BLaER1 treated with 17β-estradiol and CSF1 and Interleukin-3, amounts not matched to agents 10 nM and 100 nM (cell line): ENCODE measurements around the gene GRID1.

Source experiments
- H3K27ac ChIP-seq, 11 experiments: shearing (Covaris generic); formaldehyde crosslinking; 2 replicates each; pipeline ENCODE4 v1.8.1; 2022
- H3K27me3 ChIP-seq, 11 experiments: shearing (Covaris generic); formaldehyde crosslinking; 2 replicates each; pipeline ENCODE4 v1.8.1; 2022
- H3K36me3 ChIP-seq, 11 experiments: shearing (Covaris generic); formaldehyde crosslinking; 2 replicates each; pipeline ENCODE4 v1.8.1; 2022
- H3K4me1 ChIP-seq, 10 experiments: shearing (Covaris generic); formaldehyde crosslinking; 2 replicates each; pipeline ENCODE4 v1.8.1; 2022
- H3K4me2 ChIP-seq, 11 experiments: shearing (Covaris generic); formaldehyde crosslinking; 2 replicates each; pipeline ENCODE4 v1.8.1; 2022
- H3K4me3 ChIP-seq, 10 experiments: shearing (Covaris generic); formaldehyde crosslinking; 2 replicates each; pipeline ENCODE4 v1.8.1; 2022
- H3K9ac ChIP-seq, 11 experiments: shearing (Covaris generic); formaldehyde crosslinking; 2 replicates each; pipeline ENCODE4 v1.8.1; 2022
- H3K9me3 ChIP-seq, 11 experiments: shearing (Covaris generic); formaldehyde crosslinking; replicated peaks in 1 of 11; 2 replicates each; pipeline ENCODE4 v1.8.1; 2022
- H4K20me1 ChIP-seq, 11 experiments: shearing (Covaris generic); formaldehyde crosslinking; 2 replicates each; pipeline ENCODE4 v1.8.1; 2022
- Cebpa-rat ChIP-seq, 11 experiments: shearing (Covaris generic); IDR thresholded peaks; 2 replicates each; pipeline ENCODE4 v1.8.1; 2022

GRID1 gene

DNA sequence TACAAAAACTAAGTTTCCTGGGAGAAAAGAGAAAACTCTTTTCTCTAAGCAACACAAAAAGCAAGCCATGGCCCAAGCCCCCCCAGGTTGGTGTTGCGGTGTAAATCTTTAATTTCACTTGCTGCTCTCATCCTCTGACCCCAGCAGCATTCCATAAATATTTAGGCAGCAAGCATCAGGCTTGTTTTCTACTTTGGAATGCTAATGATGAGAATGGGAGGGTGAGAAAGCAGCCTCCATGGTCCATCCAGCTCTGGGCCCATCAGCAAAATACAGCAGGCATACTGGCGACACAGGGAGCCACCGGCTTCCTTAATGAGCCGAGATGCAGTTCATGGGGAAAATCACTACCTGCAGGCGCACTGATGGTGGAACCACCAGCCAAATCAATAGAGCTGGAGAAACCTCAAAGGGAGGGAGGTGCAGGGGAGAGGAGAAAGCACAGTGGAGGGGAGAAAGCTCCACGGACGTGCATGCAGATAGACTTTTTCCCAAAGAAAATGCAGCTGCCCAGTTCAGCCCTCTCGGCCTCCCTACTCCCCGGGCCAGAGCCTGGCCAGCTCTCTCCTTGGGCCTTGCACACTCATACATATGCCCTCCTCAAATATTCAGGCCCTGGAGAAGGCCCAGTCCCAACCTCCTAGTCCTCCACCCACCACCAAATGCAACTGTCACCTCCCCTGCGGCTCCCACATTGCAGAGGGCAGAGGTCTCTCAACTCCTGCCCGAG, 131.9 kb downstream of the GRID1 start:
- no peak overlapping the region for H3K27ac ChIP-seq
- H3K36me3 ChIP-seq = no peaks in the 10 kb centered on the region; a peak in 1 of 22 replicates
- peaks cover 0 to 17% (median 5%) of the 10 kb centered on the region in 10 experiments; a peak in 10 of 20 replicates for H3K4me1 ChIP-seq
- no peaks in the 10 kb centered on the region for H3K27me3 ChIP-seq
- H3K9me3 ChIP-seq = peaks cover 20 to 35% (median 29%) of the 10 kb centered on the region in 11 experiments
- no peak for TF ChIP-seq Cebpa-rat (IDR thresholded peaks at IDR 0.05)
- H3K4me2 ChIP-seq = peak overlapping the region in 4 of 11 experiments; percentile 28 to 49 (median 34); a peak in 4 of 22 replicates
- no peak overlapping the region for H3K9ac ChIP-seq
- no peak overlapping the region for H3K4me3 ChIP-seq
- no peaks in the 10 kb centered on the region for H4K20me1 ChIP-seq

- Histone ChIP-seq H4K20me1 (no peaks in the 10 kb centered on the region), H3K4me2 (peak overlapping the region in 5 of 11 experiments; percentile 28 to 49 (median 39); a peak in 6 of 22 replicates), H3K4me1 (peaks cover 0 to 17% (median 5%) of the 10 kb centered on the region in 10 experiments; a peak in 10 of 20 replicates), H3K9me3 (peaks cover 16 to 29% (median 24%) of the 10 kb centered on the region in 11 experiments), H3K27me3 (no peaks in the 10 kb centered on the region), H3K36me3 (no peaks in the 10 kb centered on the region; a peak in 1 of 22 replicates), H3K4me3 (no peak overlapping the region), H3K9ac (no peak overlapping the region), H3K27ac (no peak overlapping the region)
- no peak for TF ChIP-seq Cebpa-rat (IDR thresholded peaks at IDR 0.05)
Measured at GRCh38 chr10:86234107-86234506, 132.5 kb downstream of the GRID1 start.

- no peaks in the 10 kb centered on the region; a peak in 1 of 22 replicates for H3K36me3 ChIP-seq
- no peak overlapping the region for H3K9ac ChIP-seq
- no peaks in the 10 kb centered on the region for H4K20me1 ChIP-seq
- no peaks in the 10 kb centered on the region for H3K27me3 ChIP-seq
- no peak overlapping the region for H3K4me3 ChIP-seq
- peaks cover 0 to 17% (median 5%) of the 10 kb centered on the region in 10 experiments; a peak in 10 of 20 replicates for H3K4me1 ChIP-seq
- H3K27ac ChIP-seq = 0 out of 22 replicates have a peak overlapping the region, but pooled peaks of 2 of the 11 experiments have one; percentile 13 to 22
- H3K4me2 ChIP-seq = peak overlapping the region in 5 of 11 experiments; percentile 20 to 58 (median 31); a peak in 5 of 22 replicates
- peaks cover 6 to 19% (median 16%) of the 10 kb centered on the region in 11 experiments for H3K9me3 ChIP-seq
- no peak for TF ChIP-seq Cebpa-rat (IDR thresholded peaks at IDR 0.05)
Measured at GRCh38 chr10:86233131-86233530, 133.5 kb downstream of the GRID1 start.

- no peaks in the 10 kb centered on the region for H4K20me1 ChIP-seq
- no peak for TF ChIP-seq Cebpa-rat (IDR thresholded peaks at IDR 0.05)
- H3K9me3 ChIP-seq = peaks cover 1 to 15% (median 11%) of the 10 kb centered on the region in 11 experiments
- H3K27me3 ChIP-seq = no peaks in the 10 kb centered on the region
- no peaks in the 10 kb centered on the region for H3K36me3 ChIP-seq
- H3K27ac ChIP-seq = no peak overlapping the region
- no peak overlapping the region for H3K4me2 ChIP-seq
- peaks cover 0 to 17% (median 5%) of the 10 kb centered on the region in 10 experiments; a peak in 10 of 20 replicates for H3K4me1 ChIP-seq
- H3K9ac ChIP-seq = no peak overlapping the region
- H3K4me3 ChIP-seq = no peak overlapping the region
Measured at GRCh38 chr10:86232644-86233043, 134.0 kb downstream of the GRID1 start.

DNA sequence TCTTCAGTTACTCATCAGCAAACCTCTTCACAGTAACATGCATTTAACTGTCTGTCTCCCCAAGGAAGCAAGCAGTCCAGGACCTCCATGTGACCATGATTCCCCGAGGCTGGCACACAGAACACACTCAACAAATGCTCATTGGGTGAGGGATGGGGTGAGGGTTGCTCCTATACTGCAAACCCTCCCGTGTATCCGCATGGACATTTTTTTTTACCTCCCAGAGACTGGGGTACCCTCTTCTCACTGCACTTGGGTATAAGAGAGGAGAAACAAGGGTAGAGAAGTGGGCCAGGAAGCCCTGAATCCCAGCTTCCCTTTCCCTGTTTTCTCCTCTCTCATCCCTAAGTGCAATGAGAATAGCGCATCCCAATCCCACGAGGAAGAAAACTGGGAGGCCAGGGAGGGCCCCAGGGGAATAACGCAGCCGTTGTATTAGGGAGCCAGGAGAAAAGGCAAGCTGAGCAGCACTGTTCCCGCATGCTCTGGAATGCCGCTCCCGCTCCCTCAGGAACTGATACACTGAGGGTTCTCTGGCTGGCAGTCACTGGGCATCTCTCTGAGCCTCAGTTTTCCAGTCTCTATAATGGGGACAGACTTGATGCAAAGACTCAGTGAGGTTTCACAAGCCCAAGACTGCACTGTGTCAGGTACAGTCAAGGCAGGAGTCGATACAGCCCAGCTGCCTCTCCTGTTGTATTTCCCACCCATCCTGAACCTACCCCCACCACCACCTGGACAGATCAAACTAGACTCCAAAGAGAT, 134.6 kb downstream of the GRID1 start:
- Histone ChIP-seq H3K27ac (no peak overlapping the region), H3K36me3 (no peaks in the 10 kb centered on the region), H3K27me3 (no peaks in the 10 kb centered on the region), H3K4me2 (no peak overlapping the region), H3K4me1 (peaks cover 0 to 19% (median 7%) of the 10 kb centered on the region in 10 experiments; a peak in 13 of 20 replicates), H3K4me3 (no peak overlapping the region), H3K9me3 (peaks cover 0 to 8% (median 4%) of the 10 kb centered on the region in 11 experiments; a peak in 11 of 22 replicates), H4K20me1 (no peaks in the 10 kb centered on the region), H3K9ac (no peak overlapping the region)
- TF ChIP-seq Cebpa-rat (IDR thresholded peaks at IDR 0.05) = no peak

DNA sequence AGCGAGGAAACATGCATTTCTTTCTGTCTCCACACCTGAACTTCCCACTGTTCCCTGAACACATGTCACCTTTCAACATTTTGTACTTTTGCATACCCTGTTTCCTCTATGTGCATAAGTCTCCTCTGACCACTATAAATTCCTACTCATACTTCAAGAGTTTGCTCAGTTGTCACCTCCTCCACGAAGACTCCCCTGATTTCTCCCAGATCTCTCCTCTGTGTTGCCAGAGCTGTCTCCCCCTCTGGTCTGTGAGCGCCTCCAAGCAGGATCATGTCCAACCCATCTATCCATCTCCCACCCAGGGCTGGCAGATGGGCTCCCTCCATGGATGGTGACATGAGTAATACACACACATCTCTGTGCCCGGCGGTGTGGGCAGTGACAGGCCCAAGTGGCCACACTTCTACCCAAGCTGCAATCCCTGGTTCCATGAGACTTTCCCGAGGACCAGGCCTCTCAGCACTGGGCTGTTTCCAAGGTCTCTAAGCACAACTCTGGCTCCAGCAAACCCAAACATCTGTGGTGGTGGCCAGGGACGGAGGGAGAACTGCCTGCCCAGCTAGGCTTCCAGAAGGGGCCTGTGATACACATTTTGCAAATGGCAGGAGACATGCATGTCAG, 135.9 kb downstream of the GRID1 start:
- H3K9ac ChIP-seq = no peak overlapping the region
- H3K27ac ChIP-seq = no peak overlapping the region
- no peaks in the 10 kb centered on the region for H4K20me1 ChIP-seq
- H3K27me3 ChIP-seq = no peaks in the 10 kb centered on the region
- TF ChIP-seq Cebpa-rat (IDR thresholded peaks at IDR 0.05) = no peak
- peaks cover 0 to 27% (median 10%) of the 10 kb centered on the region in 10 experiments; a peak in 14 of 20 replicates for H3K4me1 ChIP-seq
- no peaks in the 10 kb centered on the region for H3K36me3 ChIP-seq
- no peaks in the 10 kb centered on the region for H3K9me3 ChIP-seq
- no peak overlapping the region for H3K4me2 ChIP-seq
- no peak overlapping the region for H3K4me3 ChIP-seq

DNA sequence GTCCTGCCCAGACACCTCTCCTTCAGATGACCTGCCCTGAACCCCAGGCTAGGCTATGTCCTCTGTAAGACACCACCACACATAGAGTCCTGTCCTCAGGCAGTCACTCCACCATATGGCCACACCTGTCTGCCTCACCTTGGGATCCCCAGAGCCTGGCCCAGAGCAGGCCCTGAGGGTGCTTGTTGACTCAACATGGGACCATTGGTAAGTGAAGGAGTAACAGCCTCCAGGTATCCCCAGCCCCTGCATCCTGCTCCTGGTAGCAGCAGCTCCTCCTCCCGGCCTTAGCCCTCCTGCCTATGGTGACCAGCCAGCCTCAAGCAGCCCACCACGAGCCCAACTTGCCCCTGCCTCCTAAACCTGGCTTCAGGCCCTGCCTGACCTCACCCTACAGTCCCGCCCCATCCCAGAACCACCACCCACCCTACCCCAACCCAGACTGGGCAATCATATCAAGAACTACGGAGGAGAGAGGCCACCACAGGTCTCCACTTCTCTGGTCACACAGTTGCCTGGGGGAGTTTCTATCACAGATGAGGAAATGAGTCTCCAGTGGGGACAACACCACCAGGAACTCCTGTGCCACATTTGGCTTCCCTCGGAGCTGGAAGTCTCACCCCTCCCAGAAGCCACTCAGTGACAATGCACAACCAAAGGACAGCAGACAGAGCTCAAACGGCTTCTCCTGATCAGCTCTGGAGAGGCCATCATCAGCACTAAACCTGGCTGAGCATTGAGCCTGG, 136.6 kb downstream of the GRID1 start:
- Histone ChIP-seq H3K4me3 (no peak overlapping the region), H3K27ac (no peak overlapping the region), H3K4me1 (peaks cover 0 to 33% (median 15%) of the 10 kb centered on the region in 10 experiments; a peak in 14 of 20 replicates), H3K9ac (no peak overlapping the region), H3K9me3 (no peaks in the 10 kb centered on the region), H3K27me3 (no peaks in the 10 kb centered on the region), H4K20me1 (no peaks in the 10 kb centered on the region), H3K36me3 (no peaks in the 10 kb centered on the region), H3K4me2 (no peak overlapping the region)
- TF ChIP-seq Cebpa-rat (IDR thresholded peaks at IDR 0.05) = no peak

DNA sequence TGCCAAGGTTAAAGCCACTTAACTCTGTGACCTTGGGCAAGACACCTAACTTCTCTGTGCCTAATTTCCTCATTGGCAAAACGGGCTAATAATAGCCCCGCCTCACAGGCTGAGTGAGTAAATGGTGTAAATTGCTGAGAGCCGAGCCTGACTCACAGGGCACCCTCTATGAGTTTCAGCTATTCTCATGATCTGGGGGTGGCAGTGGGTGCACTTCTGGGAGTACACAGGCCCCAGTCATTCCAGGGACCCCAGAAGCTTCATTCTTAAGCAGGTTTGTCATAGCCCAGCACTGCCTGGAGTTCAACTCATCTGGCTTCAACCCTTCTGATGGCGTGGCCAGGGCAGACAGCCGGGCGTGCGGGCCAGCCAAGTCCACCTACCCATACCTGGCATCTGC, 137.2 kb downstream of the GRID1 start:
- H3K4me2 ChIP-seq = no peak overlapping the region
- no peak overlapping the region for H3K27ac ChIP-seq
- peaks cover 0 to 37% (median 18%) of the 10 kb centered on the region in 10 experiments; a peak in 14 of 20 replicates for H3K4me1 ChIP-seq
- H3K27me3 ChIP-seq = no peaks in the 10 kb centered on the region
- no peak for TF ChIP-seq Cebpa-rat (IDR thresholded peaks at IDR 0.05)
- no peaks in the 10 kb centered on the region for H3K9me3 ChIP-seq
- H4K20me1 ChIP-seq = no peaks in the 10 kb centered on the region
- no peaks in the 10 kb centered on the region for H3K36me3 ChIP-seq
- H3K4me3 ChIP-seq = no peak overlapping the region
- no peak overlapping the region for H3K9ac ChIP-seq
